ENCODE measurements around the gene FKBP10.
A peak's percentile ranks its signal among the peaks of the same experiment; 100 is the strongest.
"Not testable (repeated sequence)": the region's sequence is repeated elsewhere in the genome, so short reads cannot be mapped to it uniquely, and the experiment has no call there.

The FKBP10 gene

GRCh38 chr17:41849251-41849990 lies 36.6 kb downstream of the FKBP10 start:
- H3K27ac Mint-ChIP-seq (ENCODE audit: low read depth): no peak overlapping the region
- peaks cover 16% of the 10 kb centered on the region for H3K4me1 Mint-ChIP-seq
- no peaks in the 10 kb centered on the region for H3K27me3 Mint-ChIP-seq
- H3K9me3 Mint-ChIP-seq: no peaks in the 10 kb centered on the region
- ATAC-seq (replicated peaks; ENCODE audit: extremely low read depth, poor library complexity, severe bottlenecking): no peak
- no peak for DNase-seq (ENCODE audit: low spot score in 2 of 2)
- peaks cover 33% of the 10 kb centered on the region for H3K36me3 Mint-ChIP-seq (ENCODE audit: insufficient read depth)
- H3K4me3 Mint-ChIP-seq: no peak overlapping the region

- not testable (repeated sequence) for DNase-seq (ENCODE audit: low spot score in 2 of 2); ATAC-seq (replicated peaks; ENCODE audit: extremely low read depth, poor library complexity, severe bottlenecking); H3K9me3 Mint-ChIP-seq; H3K27ac Mint-ChIP-seq (ENCODE audit: low read depth); H3K27me3 Mint-ChIP-seq; H3K4me3 Mint-ChIP-seq
- Mint-ChIP-seq H3K36me3 (ENCODE audit: insufficient read depth) (peaks cover 44% of the 10 kb centered on the region), H3K4me1 (peaks cover 26% of the 10 kb centered on the region)
Measured at GRCh38 chr17:41851382-41851781, 38.6 kb downstream of the FKBP10 start.

- no peak overlapping the region for H3K4me3 Mint-ChIP-seq
- no peak for ATAC-seq (replicated peaks; ENCODE audit: extremely low read depth, poor library complexity, severe bottlenecking)
- H3K36me3 Mint-ChIP-seq (ENCODE audit: insufficient read depth): peaks cover 12% of the 10 kb centered on the region
- peaks cover 26% of the 10 kb centered on the region for H3K4me1 Mint-ChIP-seq
- no peaks in the 10 kb centered on the region for H3K27me3 Mint-ChIP-seq
- no peak overlapping the region for H3K27ac Mint-ChIP-seq (ENCODE audit: low read depth)
- DNase-seq (ENCODE audit: low spot score in 2 of 2): no peak
- H3K9me3 Mint-ChIP-seq: no peaks in the 10 kb centered on the region
Measured at GRCh38 chr17:41860254-41860931, 47.6 kb downstream of the FKBP10 start.

GRCh38 chr17:41863074-41863848 lies 50.5 kb downstream of the FKBP10 start:
- Mint-ChIP-seq H3K4me3 (no peak overlapping the region), H3K27ac (ENCODE audit: low read depth) (no peak overlapping the region), H3K27me3 (no peaks in the 10 kb centered on the region), H3K36me3 (ENCODE audit: insufficient read depth) (peaks cover 15% of the 10 kb centered on the region), H3K4me1 (peaks cover 19% of the 10 kb centered on the region), H3K9me3 (no peaks in the 10 kb centered on the region)
- peak; percentile 30 for ATAC-seq (replicated peaks; ENCODE audit: extremely low read depth, poor library complexity, severe bottlenecking)
- no peak for DNase-seq (ENCODE audit: low spot score in 2 of 2)

GRCh38 chr17:41864498-41864835 lies 51.7 kb downstream of the FKBP10 start:
- peaks cover 22% of the 10 kb centered on the region for H3K36me3 Mint-ChIP-seq (ENCODE audit: insufficient read depth)
- no peaks in the 10 kb centered on the region for H3K9me3 Mint-ChIP-seq
- peaks cover 19% of the 10 kb centered on the region for H3K4me1 Mint-ChIP-seq
- ATAC-seq (replicated peaks; ENCODE audit: extremely low read depth, poor library complexity, severe bottlenecking): peak; percentile 50
- no peaks in the 10 kb centered on the region for H3K27me3 Mint-ChIP-seq
- no peak for DNase-seq (ENCODE audit: low spot score in 2 of 2)
- no peak overlapping the region for H3K4me3 Mint-ChIP-seq
- no peak overlapping the region for H3K27ac Mint-ChIP-seq (ENCODE audit: low read depth)

GRCh38 chr17:41864836-41865595 lies 52.2 kb downstream of the FKBP10 start, which contains the start of gene KLHL11:
Gene KLHL11 (minus strand): TSS chr17:41865423. CDS start chr17:41865370, 53 bp downstream.
- no peak within 1 kb of the TSS for H3K27ac Mint-ChIP-seq (ENCODE audit: low read depth)
- no peaks in the 10 kb centered on the region for H3K9me3 Mint-ChIP-seq
- H3K27me3 Mint-ChIP-seq: no peaks in the 10 kb centered on the region
- no peak within 1 kb of the TSS for H3K4me3 Mint-ChIP-seq
- peaks cover 19% of the 10 kb centered on the region for H3K4me1 Mint-ChIP-seq
- H3K36me3 Mint-ChIP-seq (ENCODE audit: insufficient read depth): peaks cover 22% of the 10 kb centered on the region
- ATAC-seq (replicated peaks; ENCODE audit: extremely low read depth, poor library complexity, severe bottlenecking) (peak; percentile 89), DNase-seq (ENCODE audit: low spot score in 2 of 2) (peak; percentile 76 to 81)

GRCh38 chr17:41865596-41865893 lies 52.7 kb downstream of the FKBP10 start:
- Mint-ChIP-seq H3K4me1 (peaks cover 16% of the 10 kb centered on the region), H3K36me3 (ENCODE audit: insufficient read depth) (peaks cover 22% of the 10 kb centered on the region), H3K27me3 (no peaks in the 10 kb centered on the region), H3K9me3 (no peaks in the 10 kb centered on the region), H3K4me3 (no peak overlapping the region), H3K27ac (ENCODE audit: low read depth) (no peak overlapping the region)
- ATAC-seq (replicated peaks; ENCODE audit: extremely low read depth, poor library complexity, severe bottlenecking) (peak; percentile 4), DNase-seq (ENCODE audit: low spot score in 2 of 2) (no peak)

GRCh38 chr17:41868568-41868967 lies 55.8 kb downstream of the FKBP10 start:
- ATAC-seq (replicated peaks; ENCODE audit: extremely low read depth, poor library complexity, severe bottlenecking): no peak
- Mint-ChIP-seq H3K4me3 (no peak overlapping the region), H3K27ac (ENCODE audit: low read depth) (no peak overlapping the region)

GRCh38 chr17:41869426-41869825 lies 56.6 kb downstream of the FKBP10 start:
- ATAC-seq (replicated peaks; ENCODE audit: extremely low read depth, poor library complexity, severe bottlenecking): no peak
- no peaks in the 10 kb centered on the region for H3K27me3 Mint-ChIP-seq
- peaks cover 33% of the 10 kb centered on the region for H3K36me3 Mint-ChIP-seq (ENCODE audit: insufficient read depth)
- H3K27ac Mint-ChIP-seq (ENCODE audit: low read depth): no peak overlapping the region
- no peak for DNase-seq (ENCODE audit: low spot score in 2 of 2)
- no peak overlapping the region for H3K4me3 Mint-ChIP-seq
- no peaks in the 10 kb centered on the region for H3K9me3 Mint-ChIP-seq
- no peaks in the 10 kb centered on the region for H3K4me1 Mint-ChIP-seq

More at GRCh38 chr17:41868568-41868967, 55.8 kb downstream of the FKBP10 start:
- Mint-ChIP-seq H3K27me3 (no peaks in the 10 kb centered on the region), H3K9me3 (no peaks in the 10 kb centered on the region), H3K4me1 (no peaks in the 10 kb centered on the region), H3K36me3 (ENCODE audit: insufficient read depth) (peaks cover 32% of the 10 kb centered on the region)
- DNase-seq (ENCODE audit: low spot score in 2 of 2): no peak

- Mint-ChIP-seq H3K4me1 (no peaks in the 10 kb centered on the region), H3K36me3 (ENCODE audit: insufficient read depth) (peaks cover 38% of the 10 kb centered on the region), H3K27me3 (no peaks in the 10 kb centered on the region), H3K27ac (ENCODE audit: low read depth) (no peak overlapping the region), H3K4me3 (no peak overlapping the region), H3K9me3 (no peaks in the 10 kb centered on the region)
- DNase-seq (ENCODE audit: low spot score in 2 of 2): no peak
- ATAC-seq (replicated peaks; ENCODE audit: extremely low read depth, poor library complexity, severe bottlenecking): no peak
Measured at GRCh38 chr17:41870097-41870496, 57.3 kb downstream of the FKBP10 start.

GRCh38 chr17:41870627-41871026 lies 57.8 kb downstream of the FKBP10 start:
- Mint-ChIP-seq H3K27me3 (no peaks in the 10 kb centered on the region), H3K27ac (ENCODE audit: low read depth) (no peak overlapping the region), H3K4me3 (no peak overlapping the region), H3K9me3 (no peaks in the 10 kb centered on the region), H3K4me1 (no peaks in the 10 kb centered on the region), H3K36me3 (ENCODE audit: insufficient read depth) (peaks cover 37% of the 10 kb centered on the region)
- ATAC-seq (replicated peaks; ENCODE audit: extremely low read depth, poor library complexity, severe bottlenecking) (no peak), DNase-seq (ENCODE audit: low spot score in 2 of 2) (no peak)

GRCh38 chr17:41871789-41872188 lies 59.0 kb downstream of the FKBP10 start:
- Mint-ChIP-seq H3K4me1 (no peaks in the 10 kb centered on the region), H3K4me3 (no peak overlapping the region), H3K36me3 (ENCODE audit: insufficient read depth) (peaks cover 40% of the 10 kb centered on the region), H3K9me3 (no peaks in the 10 kb centered on the region), H3K27me3 (no peaks in the 10 kb centered on the region), H3K27ac (ENCODE audit: low read depth) (no peak overlapping the region)
- no peak for DNase-seq (ENCODE audit: low spot score in 2 of 2)
- no peak for ATAC-seq (replicated peaks; ENCODE audit: extremely low read depth, poor library complexity, severe bottlenecking)
